ENCODE data around the gene SORBS1. TPM values are rescaled to one million over a fixed set of nuclear protein-coding genes. Genes with fewer than 3 reads are reported as not detected.

Gene SORBS1
- total and polyA plus RNA-seq, 3 experiments from 2014 or later = 0.28 to 1.7 (median 0.92) TPM

GRCh38 chr10:95399183-95399582 is 162.0 kb downstream of the SORBS1 start:
- Mint-ChIP-seq H3K4me1 (no peaks in the 10 kb centered on the region), H3K4me3 (no peak overlapping the region), H3K36me3 (peaks cover 0 to 9% (median 5%) of the 10 kb centered on the region in 3 donors), H3K27me3 (peaks cover 5 to 10% of the 10 kb centered on the region in 2 donors), H3K27ac (no peak overlapping the region), H3K9me3 (no peaks in the 10 kb centered on the region)
- CTCF ChIA-PET = interaction anchor here (1.6 kb wide), 1 partner anchor 11 kb away, joined by 5 read pairs; no protein-coding TSS in a partner anchor
- Histone ChIP-seq H3K27me3 (ENCODE audit: insufficient read depth, low read length, poor library complexity, severe bottlenecking) (no peaks in the 10 kb centered on the region), H3K27ac (ENCODE audit: low read depth, low read length) (no peak overlapping the region), H3K4me3 (ENCODE audit: low read length) (no peak overlapping the region), H3K4me1 (ENCODE audit: insufficient read depth, low read length) (no peaks in the 10 kb centered on the region), H3K9me3 (ENCODE audit: low read length) (no peaks in the 10 kb centered on the region), H3K36me3 (ENCODE audit: insufficient read depth, low read length) (no peaks in the 10 kb centered on the region)
- no peak for DNase-seq
- POLR2A ChIA-PET = no interaction called here

DNA sequence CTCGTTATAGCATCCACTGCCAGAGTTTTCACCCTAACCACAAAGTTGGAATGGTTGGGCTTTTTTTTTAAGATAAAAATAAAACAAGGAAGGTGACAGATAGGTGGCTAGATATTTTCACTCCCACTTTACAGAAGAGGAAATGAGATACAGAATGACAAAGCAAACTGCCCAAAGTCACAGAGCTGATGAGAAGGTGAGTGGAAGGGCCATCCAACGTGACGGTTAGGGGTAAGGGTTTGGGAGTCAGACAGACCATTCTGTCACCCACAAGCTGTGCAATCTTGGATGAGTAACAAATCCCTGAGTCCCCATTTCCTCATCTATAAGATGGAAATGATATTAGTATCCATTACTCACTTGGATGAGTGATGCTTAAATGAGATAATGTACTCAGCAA is 163.4 kb downstream of the SORBS1 start:
- ChIA-PET POLR2A (no interaction called here), CTCF (no interaction called here)
- Mint-ChIP-seq H3K4me1 (no peaks in the 10 kb centered on the region), H3K36me3 (peaks cover 0 to 9% (median 5%) of the 10 kb centered on the region in 3 donors), H3K27me3 (peaks cover 2 to 7% of the 10 kb centered on the region in 2 donors), H3K9me3 (no peaks in the 10 kb centered on the region), H3K4me3 (no peak overlapping the region), H3K27ac (no peak overlapping the region)
- Histone ChIP-seq H3K27ac (ENCODE audit: low read depth, low read length) (no peak overlapping the region), H3K27me3 (ENCODE audit: insufficient read depth, low read length, poor library complexity, severe bottlenecking) (no peaks in the 10 kb centered on the region), H3K4me1 (ENCODE audit: insufficient read depth, low read length) (no peaks in the 10 kb centered on the region), H3K4me3 (ENCODE audit: low read length) (no peak overlapping the region), H3K36me3 (ENCODE audit: insufficient read depth, low read length) (no peaks in the 10 kb centered on the region), H3K9me3 (ENCODE audit: low read length) (no peaks in the 10 kb centered on the region)
- DNase-seq = no peak

DNA sequence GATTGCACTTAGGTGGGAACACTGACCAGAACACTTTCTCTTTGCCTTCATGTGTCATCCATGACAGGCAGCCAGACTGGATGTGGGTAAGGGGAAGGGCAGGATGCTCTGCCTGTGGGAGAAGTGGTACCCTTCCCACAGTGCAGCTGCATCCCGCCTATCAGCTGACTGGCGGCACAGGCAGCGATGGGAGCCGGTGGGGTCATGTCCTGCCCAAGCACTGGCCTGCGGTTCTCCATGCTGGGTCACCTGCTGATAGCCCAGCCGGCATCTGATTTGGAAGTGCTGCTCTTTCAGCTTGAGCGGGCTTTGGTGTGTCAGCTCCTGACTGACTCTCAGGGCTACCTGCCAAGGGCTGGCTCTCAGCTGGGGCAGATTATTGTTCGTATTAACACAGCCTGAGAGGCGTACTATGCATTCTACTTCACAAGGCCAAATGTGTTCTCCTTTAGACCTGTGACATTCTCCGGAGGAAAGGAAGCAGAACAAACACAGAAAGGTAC is 165.2 kb downstream of the SORBS1 start:
- Mint-ChIP-seq H3K9me3 (no peaks in the 10 kb centered on the region), H3K36me3 (peaks cover 0 to 9% (median 5%) of the 10 kb centered on the region in 3 donors), H3K27ac (no peak overlapping the region), H3K4me3 (no peak overlapping the region), H3K27me3 (peaks cover 2 to 7% of the 10 kb centered on the region in 2 donors), H3K4me1 (no peaks in the 10 kb centered on the region)
- no peaks in the 10 kb centered on the region for H3K27me3 ChIP-seq (ENCODE audit: insufficient read depth, low read length, poor library complexity, severe bottlenecking)
- no peaks in the 10 kb centered on the region for H3K4me1 ChIP-seq (ENCODE audit: insufficient read depth, low read length)
- H3K4me3 ChIP-seq (ENCODE audit: low read length) = no peak overlapping the region
- no peaks in the 10 kb centered on the region for H3K36me3 ChIP-seq (ENCODE audit: insufficient read depth, low read length)
- no peak for DNase-seq
- POLR2A ChIA-PET = no interaction called here
- CTCF ChIA-PET = no interaction called here
- H3K9me3 ChIP-seq (ENCODE audit: low read length) = no peaks in the 10 kb centered on the region
- H3K27ac ChIP-seq (ENCODE audit: low read depth, low read length) = no peak overlapping the region

DNA sequence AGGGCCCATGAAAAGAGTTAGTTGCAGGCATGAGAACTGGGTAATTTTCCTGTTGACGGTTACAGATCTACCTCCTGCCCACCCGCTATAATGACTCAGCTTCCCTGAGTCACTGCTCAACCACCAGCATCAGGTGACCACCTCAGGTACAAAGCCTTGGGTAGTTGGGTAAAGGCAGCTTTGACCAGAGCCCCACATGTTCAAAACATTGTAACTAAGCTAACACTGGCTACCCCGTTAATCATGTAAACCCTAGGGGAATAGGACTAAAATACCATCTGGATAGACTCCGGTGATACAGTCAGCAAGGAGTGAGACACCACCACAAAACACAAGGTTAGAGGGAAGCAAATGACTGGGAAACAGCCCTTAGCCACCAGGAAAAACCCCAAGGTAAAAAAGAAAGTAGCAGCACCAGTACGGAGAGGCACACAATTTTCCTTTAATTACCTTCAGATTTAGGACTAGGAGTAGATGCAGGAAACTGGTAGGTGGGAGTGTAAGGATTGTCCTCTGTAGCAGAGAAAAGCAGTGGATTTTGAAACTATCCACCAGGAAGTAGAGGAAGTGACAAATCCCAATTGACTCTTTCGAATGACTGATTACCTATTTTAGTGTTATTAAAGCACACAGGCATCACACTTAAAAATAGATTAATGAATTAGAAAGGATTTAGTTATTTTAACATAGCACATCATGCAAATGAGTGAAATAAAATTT is 166.8 kb downstream of the SORBS1 start:
- ChIA-PET CTCF (no interaction called here), POLR2A (no interaction called here)
- Mint-ChIP-seq H3K27ac (peak overlapping the region in 1 of 8 donors; percentile 2), H3K27me3 (peaks cover 5 to 11% of the 10 kb centered on the region in 2 donors), H3K4me1 (no peaks in the 10 kb centered on the region), H3K9me3 (no peaks in the 10 kb centered on the region), H3K4me3 (no peak overlapping the region), H3K36me3 (peaks cover 0 to 9% (median 5%) of the 10 kb centered on the region in 3 donors)
- Histone ChIP-seq H3K27ac (ENCODE audit: low read depth, low read length) (peak overlapping the region; percentile 34), H3K36me3 (ENCODE audit: insufficient read depth, low read length) (no peaks in the 10 kb centered on the region), H3K9me3 (ENCODE audit: low read length) (no peaks in the 10 kb centered on the region), H3K27me3 (ENCODE audit: insufficient read depth, low read length, poor library complexity, severe bottlenecking) (no peaks in the 10 kb centered on the region), H3K4me3 (ENCODE audit: low read length) (no peak overlapping the region), H3K4me1 (ENCODE audit: insufficient read depth, low read length) (no peaks in the 10 kb centered on the region)
- DNase-seq = no peak

GRCh38 chr10:95392681-95393164 is 168.4 kb downstream of the SORBS1 start:
- Mint-ChIP-seq H3K9me3 (no peaks in the 10 kb centered on the region), H3K36me3 (peaks cover 0 to 4% (median 3%) of the 10 kb centered on the region in 3 donors), H3K27me3 (peaks cover 5 to 7% of the 10 kb centered on the region in 2 donors), H3K4me1 (no peaks in the 10 kb centered on the region), H3K4me3 (no peak overlapping the region), H3K27ac (no peak overlapping the region)
- DNase-seq = no peak
- H3K27me3 ChIP-seq (ENCODE audit: insufficient read depth, low read length, poor library complexity, severe bottlenecking) = no peaks in the 10 kb centered on the region
- no peaks in the 10 kb centered on the region for H3K4me1 ChIP-seq (ENCODE audit: insufficient read depth, low read length)
- ChIA-PET POLR2A (no interaction called here), CTCF (interaction anchor here (0.7 kb wide), 1 partner anchor 38 kb away, joined by 3 read pairs; no protein-coding TSS in a partner anchor)
- H3K9me3 ChIP-seq (ENCODE audit: low read length) = no peaks in the 10 kb centered on the region
- no peaks in the 10 kb centered on the region for H3K36me3 ChIP-seq (ENCODE audit: insufficient read depth, low read length)
- H3K4me3 ChIP-seq (ENCODE audit: low read length) = no peak overlapping the region
- H3K27ac ChIP-seq (ENCODE audit: low read depth, low read length) = no peak overlapping the region

DNA sequence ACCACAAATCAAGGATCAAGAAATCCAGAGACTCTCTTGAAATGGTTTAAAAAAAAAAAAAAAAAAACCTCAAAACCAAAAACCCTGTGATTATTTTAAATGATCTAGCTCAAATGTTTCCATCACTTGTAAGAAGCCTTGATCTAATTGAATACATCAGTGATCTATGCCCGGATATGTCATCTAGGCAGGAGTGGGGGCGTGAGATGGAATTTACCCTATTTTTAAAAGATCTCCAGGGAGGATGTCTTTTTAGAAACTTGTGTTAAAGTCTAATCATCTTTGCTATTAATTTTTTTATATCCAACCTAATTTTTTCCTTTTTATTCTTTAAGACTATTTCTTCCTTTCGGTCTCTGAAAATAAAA is 169.0 kb downstream of the SORBS1 start:
- no peak for DNase-seq
- Histone ChIP-seq H3K4me1 (ENCODE audit: insufficient read depth, low read length) (no peaks in the 10 kb centered on the region), H3K27me3 (ENCODE audit: insufficient read depth, low read length, poor library complexity, severe bottlenecking) (no peaks in the 10 kb centered on the region), H3K9me3 (ENCODE audit: low read length) (no peaks in the 10 kb centered on the region), H3K36me3 (ENCODE audit: insufficient read depth, low read length) (no peaks in the 10 kb centered on the region), H3K4me3 (ENCODE audit: low read length) (no peak overlapping the region), H3K27ac (ENCODE audit: low read depth, low read length) (no peak overlapping the region)
- H3K27ac Mint-ChIP-seq = no peak overlapping the region
- POLR2A ChIA-PET = no interaction called here
- H3K27me3 Mint-ChIP-seq = peaks cover 5 to 7% of the 10 kb centered on the region in 2 donors
- H3K4me1 Mint-ChIP-seq = no peaks in the 10 kb centered on the region
- H3K36me3 Mint-ChIP-seq = peaks cover 0 to 4% (median 3%) of the 10 kb centered on the region in 3 donors
- CTCF ChIA-PET = interaction anchor here (0.7 kb wide), 1 partner anchor 39 kb away, joined by 3 read pairs; no protein-coding TSS in a partner anchor
- no peaks in the 10 kb centered on the region for H3K9me3 Mint-ChIP-seq
- H3K4me3 Mint-ChIP-seq = no peak overlapping the region

- Mint-ChIP-seq H3K4me1 (no peaks in the 10 kb centered on the region), H3K9me3 (no peaks in the 10 kb centered on the region), H3K4me3 (no peak overlapping the region), H3K36me3 (peaks cover 0 to 4% (median 3%) of the 10 kb centered on the region in 3 donors), H3K27me3 (peaks cover 5 to 7% of the 10 kb centered on the region in 2 donors), H3K27ac (no peak overlapping the region)
- no peaks in the 10 kb centered on the region for H3K9me3 ChIP-seq (ENCODE audit: low read length)
- POLR2A ChIA-PET = no interaction called here
- no peaks in the 10 kb centered on the region for H3K27me3 ChIP-seq (ENCODE audit: insufficient read depth, low read length, poor library complexity, severe bottlenecking)
- no peak overlapping the region for H3K27ac ChIP-seq (ENCODE audit: low read depth, low read length)
- no peaks in the 10 kb centered on the region for H3K4me1 ChIP-seq (ENCODE audit: insufficient read depth, low read length)
- no peak overlapping the region for H3K4me3 ChIP-seq (ENCODE audit: low read length)
- H3K36me3 ChIP-seq (ENCODE audit: insufficient read depth, low read length) = no peaks in the 10 kb centered on the region
- no peak for DNase-seq
- CTCF ChIA-PET = interaction anchor here (0.7 kb wide), 1 partner anchor 39 kb away, joined by 3 read pairs; no protein-coding TSS in a partner anchor
These were observed 169.5 kb downstream of the SORBS1 start for GRCh38 chr10:95391581-95392216.

DNA sequence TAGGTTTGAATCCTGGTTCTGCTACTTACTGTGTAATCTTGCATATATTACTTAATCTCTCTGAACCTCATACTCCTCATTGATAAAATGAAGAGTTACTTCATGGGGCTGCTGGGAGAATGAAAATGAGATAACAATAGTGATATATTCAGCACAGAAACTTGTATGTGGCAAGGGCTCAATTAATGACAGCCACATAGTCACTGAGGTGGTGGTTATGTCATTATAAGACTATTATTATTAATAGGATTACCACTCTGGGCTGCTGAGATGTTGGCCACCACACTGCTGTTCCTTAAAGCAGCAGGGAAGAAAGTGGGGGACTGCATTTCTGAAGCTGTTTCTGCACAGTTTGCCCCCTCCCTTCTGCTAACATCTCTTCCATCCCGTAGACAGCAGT is 170.0 kb downstream of the SORBS1 start:
- H3K36me3 Mint-ChIP-seq = peaks cover 0 to 3% (median 3%) of the 10 kb centered on the region in 3 donors
- no peak for DNase-seq
- ChIA-PET POLR2A (no interaction called here), CTCF (no interaction called here)
- Histone ChIP-seq H3K27me3 (ENCODE audit: insufficient read depth, low read length, poor library complexity, severe bottlenecking) (no peaks in the 10 kb centered on the region), H3K4me1 (ENCODE audit: insufficient read depth, low read length) (no peaks in the 10 kb centered on the region), H3K4me3 (ENCODE audit: low read length) (no peak overlapping the region), H3K27ac (ENCODE audit: low read depth, low read length) (no peak overlapping the region), H3K9me3 (ENCODE audit: low read length) (no peaks in the 10 kb centered on the region), H3K36me3 (ENCODE audit: insufficient read depth, low read length) (no peaks in the 10 kb centered on the region)
- no peaks in the 10 kb centered on the region for H3K4me1 Mint-ChIP-seq
- H3K4me3 Mint-ChIP-seq = no peak overlapping the region
- no peaks in the 10 kb centered on the region for H3K9me3 Mint-ChIP-seq
- H3K27me3 Mint-ChIP-seq = peaks cover 6 to 7% of the 10 kb centered on the region in 2 donors
- no peak overlapping the region for H3K27ac Mint-ChIP-seq

Measured in CD8-positive, alpha-beta memory T cell (primary cell).